Right lobe of liver (tissue), 4 donors: ENCODE results near the gene CABYR.

Experiments used
- POLR2A ChIP-seq: fragments of 450-650 bp; IDR thresholded peaks from one replicate; pipeline ENCODE4 v1.6.1; 2017; ENCODE audit warnings: antibody characterized with exemption, mild to moderate bottlenecking
- TF ChIP-seq, protein P1 (sequence below), 4 donors: fragments of 200-600 bp in 3 of 4; fragments of 450-650 bp in 1 of 4; IDR thresholded peaks; one replicate each; pipeline versions ENCODE4 v1.5.1 to v1.8.0; 2016 to 2022; ENCODE audit warnings: antibody characterized with exemption in 4 of 4, mild to moderate bottlenecking in 2 of 4
- donor health status: DM: no; HTN: no; CAD: no.
- donor health status: DM: no; HTN: no; CAD: no.
- donor health status: DM: no; HTN: yes; CAD: no.

DNA sequence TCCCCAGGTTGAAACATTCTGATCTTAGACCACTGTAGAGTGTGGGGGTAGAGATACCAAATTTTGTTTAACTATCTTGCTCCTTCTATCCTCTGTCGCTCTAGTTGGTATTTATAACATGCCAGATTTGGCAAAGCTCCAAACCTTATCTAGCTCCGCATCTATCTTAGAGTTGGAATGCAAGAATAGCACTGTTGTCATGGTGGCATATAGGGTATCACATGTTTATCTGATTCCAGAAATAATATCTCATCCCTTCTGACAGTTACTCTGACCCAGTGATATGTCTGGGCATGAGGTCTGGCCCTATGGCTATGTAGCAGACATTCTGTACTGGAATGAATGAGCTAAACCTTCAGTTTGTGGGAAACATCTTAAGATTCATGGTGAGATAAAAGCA lies 51.7 kb downstream of the CABYR start:
- TF ChIP-seq POLR2A: no peak
- TF ChIP-seq, protein P1, sequence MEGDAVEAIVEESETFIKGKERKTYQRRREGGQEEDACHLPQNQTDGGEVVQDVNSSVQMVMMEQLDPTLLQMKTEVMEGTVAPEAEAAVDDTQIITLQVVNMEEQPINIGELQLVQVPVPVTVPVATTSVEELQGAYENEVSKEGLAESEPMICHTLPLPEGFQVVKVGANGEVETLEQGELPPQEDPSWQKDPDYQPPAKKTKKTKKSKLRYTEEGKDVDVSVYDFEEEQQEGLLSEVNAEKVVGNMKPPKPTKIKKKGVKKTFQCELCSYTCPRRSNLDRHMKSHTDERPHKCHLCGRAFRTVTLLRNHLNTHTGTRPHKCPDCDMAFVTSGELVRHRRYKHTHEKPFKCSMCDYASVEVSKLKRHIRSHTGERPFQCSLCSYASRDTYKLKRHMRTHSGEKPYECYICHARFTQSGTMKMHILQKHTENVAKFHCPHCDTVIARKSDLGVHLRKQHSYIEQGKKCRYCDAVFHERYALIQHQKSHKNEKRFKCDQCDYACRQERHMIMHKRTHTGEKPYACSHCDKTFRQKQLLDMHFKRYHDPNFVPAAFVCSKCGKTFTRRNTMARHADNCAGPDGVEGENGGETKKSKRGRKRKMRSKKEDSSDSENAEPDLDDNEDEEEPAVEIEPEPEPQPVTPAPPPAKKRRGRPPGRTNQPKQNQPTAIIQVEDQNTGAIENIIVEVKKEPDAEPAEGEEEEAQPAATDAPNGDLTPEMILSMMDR (IDR thresholded peaks at IDR 0.05): no peak
